GM18909 (cell line): ENCODE data around the gene CASP8AP2.
"Not testable (repeated sequence)": the region's sequence is repeated elsewhere in the genome, so short reads cannot be mapped to it uniquely, and the experiment has no call there.

Source experiments
- ATAC-seq: cut with Tn5 transposase; IDR thresholded peaks from one replicate; pipeline ENCODE4 v1.9.1; 2021; ENCODE audit warnings: mild to moderate bottlenecking; ENCODE audit not compliant: unreplicated experiment, poor library complexity

CASP8AP2 gene

DNA sequence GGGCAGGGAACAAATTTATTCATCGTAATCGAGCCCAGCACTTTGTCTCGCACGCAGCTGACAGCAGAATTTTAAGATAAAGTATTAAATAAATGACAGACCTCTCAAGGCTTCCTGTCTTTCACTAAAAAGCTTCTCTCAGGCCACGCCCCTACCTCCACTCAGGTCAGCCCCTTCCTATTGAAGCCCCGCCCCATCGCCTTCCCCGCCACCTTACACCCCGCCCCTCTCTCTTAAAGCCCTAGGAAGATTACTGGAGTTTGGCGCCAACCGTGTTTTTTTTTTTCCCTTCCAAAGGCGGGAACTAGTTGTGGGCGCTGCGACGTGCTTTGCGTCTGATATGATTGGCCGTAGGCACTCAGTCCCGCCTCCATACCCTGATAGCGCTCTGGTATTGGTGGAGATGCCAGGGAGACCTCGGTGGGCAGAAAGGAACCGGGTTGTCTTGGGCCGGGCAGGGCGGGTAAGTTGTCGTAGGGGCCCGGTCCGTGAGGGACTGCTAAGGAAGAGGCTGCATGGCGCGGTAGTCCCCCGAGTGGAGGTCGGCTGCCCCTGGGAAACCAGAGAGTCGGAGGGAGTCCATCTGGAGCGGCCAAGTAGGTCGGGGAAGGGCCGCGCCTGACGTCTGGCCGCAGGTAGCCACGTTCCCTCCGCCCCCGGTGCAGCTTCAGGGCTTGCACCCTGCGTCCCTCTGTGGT lies at the start of gene CASP8AP2:
TSS of gene CASP8AP2 (plus strand) at position 409 of the 698 bp plus-strand sequence.
- ATAC-seq, result peak; percentile 97

DNA sequence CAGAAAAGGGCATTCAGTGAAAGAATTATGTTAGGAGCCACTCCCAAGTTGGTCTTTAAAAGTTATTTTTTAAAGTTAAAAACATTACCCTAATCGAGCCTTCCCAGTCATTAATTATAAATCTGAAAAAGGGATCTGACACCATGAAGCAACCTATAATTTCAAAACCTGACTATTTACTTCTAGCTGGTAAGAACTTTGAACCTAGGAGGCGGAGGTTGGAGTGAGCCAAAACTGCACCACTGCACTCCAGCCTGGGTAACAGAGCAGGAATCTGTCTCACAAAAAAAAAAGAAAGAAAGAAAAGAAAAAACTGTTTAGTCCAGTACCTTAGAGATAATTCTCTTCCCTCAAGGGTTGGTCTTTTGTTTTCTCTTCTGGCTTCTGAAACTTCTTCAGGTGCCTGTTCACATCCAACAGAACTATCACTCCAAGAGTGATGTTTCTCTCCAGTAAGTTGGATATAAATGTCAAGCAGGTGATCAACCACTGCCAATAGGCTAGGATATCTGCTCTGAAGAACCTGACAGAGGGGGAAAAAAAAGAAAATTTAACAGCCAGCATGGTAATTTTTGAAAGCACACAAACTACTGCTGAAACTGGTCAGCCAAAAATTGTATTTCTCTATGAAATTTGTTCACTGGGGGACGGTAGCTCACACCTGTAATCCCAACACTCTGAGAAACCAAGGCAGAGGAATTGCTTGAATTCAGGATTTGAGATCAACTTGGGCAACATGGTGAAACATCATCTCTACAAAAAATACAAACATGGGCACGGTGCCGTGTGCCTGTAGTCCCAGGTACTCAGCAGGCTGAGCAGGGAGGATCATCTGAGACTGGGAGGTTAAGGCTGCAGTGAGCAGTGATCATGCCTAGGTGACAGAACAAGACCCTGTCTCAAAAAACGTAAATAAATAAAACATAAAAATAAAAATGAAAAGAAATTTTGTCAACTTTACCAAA lies 48.3 kb upstream of the CASP8AP2 start:
- ATAC-seq, result no peak

DNA sequence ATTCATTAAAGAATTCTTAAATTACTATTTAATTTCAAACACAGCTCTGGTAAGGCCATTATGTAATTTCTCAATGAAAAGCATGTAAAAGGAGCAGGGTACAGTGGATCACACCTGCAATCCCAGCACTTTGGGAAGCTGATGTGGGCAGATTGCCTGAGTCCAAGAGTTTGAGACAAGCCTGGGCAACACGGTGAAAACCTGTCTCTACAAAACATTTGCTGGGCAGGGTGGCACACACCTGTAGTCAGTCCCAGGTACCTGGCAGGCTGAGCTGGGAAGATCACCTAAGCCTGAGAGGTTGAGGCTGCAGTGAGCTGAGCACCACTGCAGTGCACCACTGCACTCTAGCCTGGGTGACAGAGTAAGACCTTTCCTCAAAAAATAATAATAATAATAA lies 47.5 kb upstream of the CASP8AP2 start:
- no peak for ATAC-seq

DNA sequence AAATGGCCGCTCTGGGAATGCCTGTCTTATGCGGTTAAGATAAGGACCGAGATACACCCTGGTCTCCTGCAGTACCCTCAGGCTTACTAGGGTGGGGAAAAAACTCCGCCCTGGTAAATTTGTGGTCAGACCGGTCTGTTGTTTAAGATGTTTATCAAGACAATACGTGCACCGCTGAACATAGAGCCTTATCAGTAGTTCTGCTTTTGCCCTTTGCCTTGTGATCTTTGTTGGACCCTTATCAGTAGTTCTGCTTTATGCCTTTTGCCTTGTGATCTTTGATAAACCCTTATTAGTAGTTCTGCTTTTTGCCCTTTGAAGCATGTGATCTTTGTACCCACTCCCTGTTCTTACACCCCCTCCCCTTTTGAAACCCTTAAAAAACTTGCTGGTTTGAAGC lies 46.4 kb upstream of the CASP8AP2 start:
- ATAC-seq, result not testable (repeated sequence)

DNA sequence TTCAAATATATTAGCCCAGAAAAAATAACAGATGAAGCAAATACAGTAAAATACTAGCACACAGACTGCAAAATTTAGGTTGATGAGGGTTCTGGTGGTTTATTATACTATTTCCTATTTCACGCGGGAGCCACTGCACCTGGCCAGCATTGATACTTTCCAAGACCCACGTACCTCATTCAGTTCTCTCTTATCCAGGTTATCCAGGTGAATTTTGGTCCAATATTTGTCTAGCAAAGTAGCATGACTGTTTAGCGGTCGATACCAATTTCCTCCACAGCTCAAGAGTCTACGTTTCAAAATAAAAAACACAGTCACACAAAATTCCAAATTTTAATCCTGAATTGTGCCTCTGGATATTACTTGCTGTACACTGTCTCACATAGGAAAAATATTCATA lies 44.8 kb upstream of the CASP8AP2 start:
- ATAC-seq, result no peak

DNA sequence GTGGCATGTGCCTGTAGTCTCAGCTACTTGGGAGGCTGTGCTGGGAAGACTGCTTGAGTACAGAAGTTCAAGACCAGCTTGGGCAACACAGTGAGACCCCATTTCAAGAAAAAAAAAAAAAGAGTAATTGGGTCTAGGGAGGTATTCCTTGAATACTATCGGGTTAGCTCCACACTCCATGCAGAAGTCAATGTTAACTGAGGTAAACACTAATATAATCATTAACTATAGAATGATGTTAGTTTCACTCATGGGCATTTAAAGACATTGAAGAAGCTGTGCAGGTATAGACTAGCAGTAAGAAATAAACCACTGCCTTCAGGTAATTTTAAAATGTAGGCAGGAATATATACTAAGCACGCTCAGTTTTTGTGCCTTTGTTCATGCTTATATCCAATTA lies 42.7 kb upstream of the CASP8AP2 start:
- no peak for ATAC-seq

DNA sequence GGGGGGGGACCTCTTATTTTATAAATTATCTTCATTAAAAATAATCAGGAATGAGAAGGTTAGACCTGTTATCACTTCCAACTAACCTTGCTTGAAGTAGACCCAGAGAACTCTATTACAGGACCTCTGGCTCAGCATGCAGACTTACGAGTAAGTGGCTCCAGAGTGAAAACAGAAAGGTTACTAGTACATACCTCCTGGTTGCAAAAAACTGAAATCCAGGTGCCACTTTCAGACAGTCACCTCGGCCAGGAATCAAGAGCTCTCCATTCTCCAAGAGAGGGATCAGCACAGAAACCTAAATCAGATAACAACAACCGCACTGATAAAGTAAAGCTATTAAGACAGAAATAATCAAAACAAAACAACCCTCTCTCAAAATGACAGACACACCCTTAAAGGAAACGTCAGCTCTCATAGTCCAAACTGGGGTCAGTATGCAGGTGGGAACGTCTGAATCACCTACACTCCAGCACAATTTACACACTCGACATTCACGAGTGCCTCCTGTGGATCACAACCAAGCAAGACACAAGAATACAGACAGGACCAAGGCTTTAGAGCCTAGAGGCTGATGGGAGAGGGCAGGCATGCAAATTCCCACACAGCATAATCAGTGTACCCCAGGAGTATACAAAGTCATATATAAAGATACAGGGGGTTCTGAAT lies 41.9 kb upstream of the CASP8AP2 start:
- ATAC-seq, result no peak

DNA sequence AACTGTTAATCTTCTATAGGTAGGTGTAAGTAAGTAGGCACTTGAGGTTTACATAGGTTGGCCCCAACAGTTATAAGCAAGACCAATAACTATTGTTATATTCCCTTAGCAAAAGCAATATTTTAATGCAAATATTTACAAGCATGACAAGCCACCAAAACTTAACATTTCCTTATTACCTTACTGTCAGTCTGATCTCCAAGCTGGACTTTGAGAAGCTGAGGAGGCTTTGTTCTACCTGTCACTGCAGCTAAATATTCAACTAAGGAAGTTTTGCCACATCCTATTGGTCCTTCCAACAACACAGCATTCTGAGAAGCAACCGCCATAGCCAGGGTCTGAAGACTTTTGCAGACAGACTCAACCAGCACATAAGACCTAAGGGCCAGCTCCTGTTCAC lies 39.7 kb upstream of the CASP8AP2 start:
- no peak for ATAC-seq

DNA sequence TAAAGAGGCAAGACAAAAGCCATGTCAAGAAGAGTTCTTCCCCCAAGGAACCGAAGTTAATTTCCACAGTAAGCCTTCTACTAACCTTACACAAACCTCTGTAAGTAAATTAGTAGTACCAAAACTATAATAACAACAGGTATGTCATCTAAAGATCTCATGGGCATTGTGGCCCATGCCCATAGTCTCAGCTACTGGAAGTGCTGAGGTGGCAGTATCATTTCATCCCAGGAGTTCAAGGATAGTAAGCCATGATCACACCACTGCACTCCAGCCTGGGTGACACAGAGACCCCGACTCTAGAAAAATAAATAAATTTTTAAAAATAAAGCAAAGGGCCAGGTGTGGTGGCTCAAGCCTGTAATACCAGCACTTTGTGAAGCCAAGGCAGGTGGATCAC lies 39.3 kb upstream of the CASP8AP2 start:
- ATAC-seq, result no peak

DNA sequence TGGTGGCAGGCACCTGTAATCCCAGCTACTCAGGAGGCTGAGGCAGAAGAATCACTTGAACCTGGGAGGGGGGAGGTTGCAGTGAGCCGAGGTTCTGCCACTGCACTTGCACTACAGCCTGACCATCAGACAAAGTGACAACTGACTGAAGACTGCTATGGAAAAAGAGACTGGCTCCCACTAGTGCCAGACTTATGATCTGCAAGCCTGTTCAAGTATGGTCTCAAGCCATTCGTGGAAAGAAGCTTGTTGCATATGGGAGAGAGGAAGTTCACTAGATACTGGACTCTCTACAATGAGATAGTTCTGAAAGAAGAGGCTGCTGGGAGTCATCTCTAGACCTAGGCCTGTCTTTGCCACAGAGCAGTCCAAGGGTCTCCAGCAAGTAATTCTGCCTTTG lies 36.8 kb upstream of the CASP8AP2 start:
- peak; percentile 86 for ATAC-seq

DNA sequence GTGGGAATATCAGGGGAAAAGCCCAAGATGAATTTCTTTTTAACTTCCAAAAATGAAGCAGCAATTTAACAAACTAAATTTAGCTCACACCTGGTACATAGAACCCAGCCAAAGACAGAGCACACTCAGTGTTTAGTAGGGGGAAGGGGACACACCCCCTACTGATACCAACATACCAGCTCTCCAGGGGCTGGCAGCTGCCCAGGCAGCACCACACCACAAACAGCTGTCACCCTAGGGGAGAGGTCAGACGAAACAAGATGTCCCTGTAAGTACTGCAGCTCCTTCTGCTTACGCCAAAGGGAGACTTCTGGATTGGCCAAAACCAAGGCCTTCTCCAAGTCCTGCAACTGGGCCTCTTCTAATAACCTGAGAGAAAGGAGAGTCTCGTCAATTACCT lies 36.1 kb upstream of the CASP8AP2 start:
- ATAC-seq, result peak; percentile 45

DNA sequence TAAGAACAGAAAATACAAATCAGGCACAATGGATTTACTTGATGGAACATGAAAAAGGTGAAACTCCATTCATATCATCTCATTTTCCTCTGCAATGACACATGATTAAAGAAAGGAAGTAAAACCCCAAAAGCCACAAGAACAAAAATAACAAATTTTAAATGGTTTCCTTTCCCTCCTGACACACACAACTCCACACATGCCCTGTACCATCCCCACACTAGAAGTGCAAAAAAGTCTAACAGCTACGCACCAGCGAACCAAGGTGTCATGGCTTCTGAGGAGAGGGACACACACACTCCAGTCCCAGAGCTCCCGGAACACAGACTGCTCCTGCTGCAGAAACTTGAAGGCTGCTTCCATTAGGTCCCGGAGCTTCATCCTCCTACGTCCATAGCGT lies 35.4 kb upstream of the CASP8AP2 start:
- no peak for ATAC-seq

DNA sequence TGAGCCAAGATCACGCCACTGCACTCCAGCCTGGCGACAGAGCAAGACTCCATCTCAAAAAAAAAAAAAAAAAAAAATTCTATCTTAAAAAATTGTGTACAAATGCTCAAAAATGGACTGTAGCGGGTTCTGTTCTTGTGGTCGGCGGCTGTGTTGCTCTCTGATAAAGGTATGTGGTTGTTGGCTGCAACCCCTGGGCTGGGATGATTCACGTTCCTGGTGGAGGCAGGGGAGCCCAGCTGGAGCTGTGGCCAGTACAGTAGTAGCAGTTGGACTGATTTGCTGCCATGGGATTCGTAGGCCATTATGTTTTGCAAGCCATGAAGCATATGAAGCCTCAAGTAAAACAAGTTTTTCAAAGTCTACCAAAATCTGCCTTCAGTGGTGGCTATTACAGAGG lies 32.4 kb upstream of the CASP8AP2 start:
- no peak for ATAC-seq

DNA sequence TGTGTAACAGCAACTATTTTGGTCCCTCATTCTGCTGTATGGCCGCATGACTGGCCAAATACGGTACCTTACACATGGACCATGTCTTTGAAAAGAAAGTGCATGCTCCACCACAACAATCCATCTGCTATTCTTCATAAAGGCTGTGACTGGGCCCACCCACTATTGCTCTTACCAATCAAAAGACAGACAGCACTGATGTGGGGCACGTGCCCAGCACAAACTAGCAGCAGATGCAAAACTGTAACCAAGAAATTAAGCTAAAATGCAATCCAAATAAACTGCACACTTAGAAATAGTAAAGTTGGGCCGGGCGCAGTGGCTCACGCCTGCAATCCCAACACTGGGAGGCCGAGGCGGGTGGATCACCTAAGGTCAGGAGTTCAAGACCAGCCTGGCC lies 30.6 kb upstream of the CASP8AP2 start:
- ATAC-seq, result no peak

DNA sequence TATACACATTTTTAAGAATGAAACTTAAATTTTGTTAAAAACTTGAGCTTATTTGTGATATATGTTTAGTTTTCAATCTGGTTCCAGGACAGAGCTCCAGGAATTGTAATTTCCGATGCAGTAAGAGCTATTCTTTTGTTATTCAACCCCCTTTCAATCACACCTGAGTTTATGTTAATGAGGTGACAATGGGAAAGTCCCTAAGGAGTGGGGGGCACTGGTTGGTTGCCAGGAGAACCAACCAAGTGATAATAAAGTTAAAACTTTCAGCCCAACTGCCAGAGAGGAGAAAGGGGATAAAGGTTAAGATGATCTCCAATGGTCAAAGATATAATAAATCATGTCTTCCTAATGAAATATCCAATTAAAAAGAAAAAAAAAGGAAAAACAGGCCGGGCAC lies 29.9 kb upstream of the CASP8AP2 start:
- no peak for ATAC-seq

DNA sequence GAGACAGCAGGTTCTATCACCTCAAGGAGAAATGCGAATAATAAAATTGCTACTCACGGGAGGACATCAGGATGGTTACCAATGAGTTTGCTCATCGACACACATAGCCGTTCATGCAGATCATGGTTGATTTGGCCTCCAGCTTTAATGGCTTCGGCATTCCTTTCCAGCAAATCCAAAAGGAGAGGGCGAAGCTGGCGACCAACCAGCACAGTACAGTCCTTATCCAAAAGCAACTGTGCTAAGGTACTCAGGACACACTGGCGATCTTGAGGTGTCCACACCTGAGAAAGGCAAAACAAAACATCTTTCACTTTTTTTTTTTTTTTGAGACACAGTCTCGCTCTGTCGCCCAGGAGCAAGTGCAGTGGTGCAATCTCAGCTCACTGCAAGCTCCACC lies 26.4 kb upstream of the CASP8AP2 start:
- no peak for ATAC-seq

DNA sequence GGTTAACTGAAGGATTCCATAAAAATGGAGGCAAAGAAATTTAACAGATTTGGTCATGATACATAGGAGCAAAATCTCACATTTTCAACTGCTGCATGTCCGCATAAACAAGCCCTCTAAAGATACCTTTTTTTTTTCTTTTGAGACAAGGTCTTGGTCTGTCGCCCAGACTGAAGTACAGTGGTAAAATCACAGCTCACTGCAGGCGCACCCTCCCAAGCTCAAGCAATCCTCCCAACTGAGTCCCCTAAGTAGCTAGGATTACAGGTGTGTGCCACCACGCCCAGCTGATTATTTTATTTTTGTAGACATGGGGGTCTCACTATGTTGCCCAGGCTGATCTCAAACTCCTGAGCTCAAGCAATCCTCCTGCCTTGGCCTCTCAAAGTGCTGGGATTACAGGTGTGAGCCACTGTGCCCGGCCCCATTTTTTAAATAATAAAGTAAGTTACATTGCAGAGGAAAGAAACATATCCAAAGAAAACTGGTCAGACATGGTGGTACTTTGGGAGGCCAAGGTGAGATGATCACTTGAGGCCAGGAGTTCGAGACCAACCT lies 23.8 kb upstream of the CASP8AP2 start:
- no peak for ATAC-seq

DNA sequence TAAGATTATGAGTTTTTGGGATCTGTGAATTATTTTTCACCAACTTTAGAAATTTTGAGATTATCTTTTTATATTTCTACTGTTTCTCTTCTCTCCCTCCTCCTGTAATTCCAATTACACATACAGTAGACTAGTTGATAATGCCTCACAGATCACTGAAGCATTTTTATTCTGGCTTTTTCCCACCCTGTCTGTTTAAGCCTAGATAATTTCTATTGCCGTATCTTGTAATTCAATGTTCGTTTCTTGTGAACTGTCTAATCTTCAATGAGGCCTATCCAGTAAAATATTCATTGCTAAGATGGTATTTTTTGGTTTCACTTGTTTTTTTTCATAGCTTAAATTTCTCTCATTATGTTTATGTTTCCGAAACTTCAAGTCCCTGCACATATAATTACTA lies 22.1 kb upstream of the CASP8AP2 start:
- ATAC-seq, result no peak

DNA sequence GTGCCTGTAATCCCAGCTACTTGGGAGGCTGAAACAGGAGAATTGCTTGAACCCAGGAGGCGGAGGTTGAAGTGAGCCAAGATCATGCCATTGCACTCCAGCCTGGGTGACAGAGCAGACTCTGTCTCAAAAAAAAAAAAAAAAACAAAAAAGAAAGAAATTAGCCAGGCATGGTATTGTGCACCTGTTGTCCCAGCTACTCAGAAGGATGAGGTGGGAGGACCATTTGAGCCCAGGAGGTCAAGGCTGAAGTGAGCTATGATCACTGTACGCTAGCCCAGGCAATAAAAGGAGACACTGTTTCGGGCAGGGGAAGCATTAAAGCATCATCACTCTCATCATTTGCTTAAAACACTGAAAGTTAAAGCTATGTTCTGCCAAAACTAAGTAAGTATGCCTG lies 16.3 kb upstream of the CASP8AP2 start:
- not testable (repeated sequence) for ATAC-seq

DNA sequence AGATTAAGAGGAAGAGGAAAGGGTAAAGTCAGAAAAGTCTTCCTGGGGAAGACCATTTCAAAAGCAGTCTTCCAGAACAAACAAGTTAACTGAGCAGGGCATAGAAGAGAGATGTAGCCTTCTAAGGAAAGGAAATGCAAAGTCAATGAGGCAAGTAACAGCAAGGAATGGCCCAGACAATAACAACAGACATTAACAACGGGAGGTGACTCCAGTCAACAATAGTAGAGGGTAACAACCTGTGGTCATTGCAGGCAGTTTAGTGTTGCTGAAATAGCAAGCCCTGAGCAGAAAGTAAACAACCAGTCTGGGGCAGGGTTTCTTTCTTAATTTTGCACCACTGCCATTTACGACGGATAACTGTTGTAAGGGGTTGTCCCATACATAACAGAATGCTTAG lies 12.2 kb upstream of the CASP8AP2 start:
- ATAC-seq, result no peak

DNA sequence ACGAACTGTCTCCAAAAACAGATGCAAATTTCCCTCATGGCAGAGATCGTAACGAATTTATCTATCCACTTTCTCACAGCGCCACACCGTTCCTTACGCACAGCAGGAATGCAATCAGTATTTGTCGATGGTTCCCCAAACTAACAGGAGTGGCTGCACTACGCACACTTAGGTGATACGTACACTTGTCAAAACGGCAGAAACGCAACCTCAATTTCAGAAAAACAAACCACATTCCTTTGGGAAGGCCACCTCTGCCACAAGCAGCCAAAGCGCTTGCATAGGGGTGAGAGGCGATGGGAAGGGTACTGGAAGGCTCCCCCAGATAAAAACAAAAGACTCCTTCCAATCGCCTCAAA lies 10.7 kb upstream of the CASP8AP2 start:
- ATAC-seq, result peak; percentile 28
